Body of pancreas (tissue), 4 donors: ENCODE measurements around the gene ZNF205. TPM values are rescaled to one million over a fixed set of nuclear protein-coding genes. Genes with fewer than 3 reads are reported as not detected.

Experiments
- ATAC-seq: fragments of 150-250 bp; one replicate; pipeline ENCODE4 v1.9.1; 2016
- DNase-seq, 4 donors: peaks; one replicate each; pipeline ENCODE4 v3.0.0-alpha.2; 2019
- H3K27ac ChIP-seq, 4 donors: fragments of 200-600 bp; sonication (generic); 1 replicate in 3 of 4; 2 replicates in 1 of 4; pipeline versions ENCODE4 v1.5.1 to v1.6.1; 2016 to 2019; ENCODE audit warnings: mild to moderate bottlenecking in 1 of 4, mixed read lengths in 1 of 4, moderate library complexity in 1 of 4
- H3K27me3 ChIP-seq, 2 donors: fragments of 200-600 bp; sonication (generic); one replicate each; pipeline ENCODE4 v1.6.0; 2016; ENCODE audit warnings: mild to moderate bottlenecking in 1 of 2
- H3K36me3 ChIP-seq, 2 donors: fragments of 200-600 bp; sonication (generic); replicated peaks in 1 of 2; 2 replicates each; pipeline ENCODE4 v1.5.1; 2016; ENCODE audit warnings: low read depth in 2 of 2; ENCODE audit not compliant: insufficient read depth in 1 of 2
- H3K4me1 ChIP-seq: fragments of 200-600 bp; sonication (generic); one replicate; pipeline ENCODE4 v1.6.0; 2016
- H3K4me3 ChIP-seq, 2 donors: fragments of 200-600 bp; sonication (generic); 1 replicate in 1 of 2; 2 replicates in 1 of 2; pipeline ENCODE4 v1.5.1; 2016 to 2019
- H3K9me3 ChIP-seq, 3 donors: fragments of 200-600 bp; sonication (generic); 1 replicate in 2 of 3; 2 replicates in 1 of 3; pipeline ENCODE4 v1.5.1; 2016
- POLR2A ChIP-seq, 3 donors: fragments of 450-650 bp; IDR thresholded peaks; one replicate each; pipeline ENCODE4 v1.6.1; 2016; ENCODE audit warnings: antibody characterized with exemption in 3 of 3, mild to moderate bottlenecking in 2 of 3
- WGBS, 2 donors: methylation state at CpG; one replicate each; pipeline ENCODE4 v1.1.5; 2017; 5-methylcytosine and 5-hydroxymethylcytosine counted together
- intact Hi-C: fragments of 100-400 bp; cut with DNase I; formaldehyde crosslinking; loops from one replicate; pipeline ENCODE4 v1.15.1; 2023
- total RNA-seq, 2 donors: library from RNA; depleted of rRNA; stranded (reverse); fragments of >200 nt; gene quantifications; one replicate each; pipeline ENCODE4 v1.1.0, GENCODE V29; 2016
- TF ChIP-seq, protein P1 (sequence below), 7 experiments: fragments of 450-650 bp in 4 of 7; fragments of 200-600 bp in 3 of 7; sonication (generic) in 3 of 7; IDR thresholded peaks; one replicate each; pipeline ENCODE4 v1.5.1; 2016 to 2019; ENCODE audit warnings: antibody characterized with exemption in 7 of 7

The ZNF205 gene
- total RNA-seq, 2 donors from 2014 or later = 14.2 to 20.0 TPM

DNA sequence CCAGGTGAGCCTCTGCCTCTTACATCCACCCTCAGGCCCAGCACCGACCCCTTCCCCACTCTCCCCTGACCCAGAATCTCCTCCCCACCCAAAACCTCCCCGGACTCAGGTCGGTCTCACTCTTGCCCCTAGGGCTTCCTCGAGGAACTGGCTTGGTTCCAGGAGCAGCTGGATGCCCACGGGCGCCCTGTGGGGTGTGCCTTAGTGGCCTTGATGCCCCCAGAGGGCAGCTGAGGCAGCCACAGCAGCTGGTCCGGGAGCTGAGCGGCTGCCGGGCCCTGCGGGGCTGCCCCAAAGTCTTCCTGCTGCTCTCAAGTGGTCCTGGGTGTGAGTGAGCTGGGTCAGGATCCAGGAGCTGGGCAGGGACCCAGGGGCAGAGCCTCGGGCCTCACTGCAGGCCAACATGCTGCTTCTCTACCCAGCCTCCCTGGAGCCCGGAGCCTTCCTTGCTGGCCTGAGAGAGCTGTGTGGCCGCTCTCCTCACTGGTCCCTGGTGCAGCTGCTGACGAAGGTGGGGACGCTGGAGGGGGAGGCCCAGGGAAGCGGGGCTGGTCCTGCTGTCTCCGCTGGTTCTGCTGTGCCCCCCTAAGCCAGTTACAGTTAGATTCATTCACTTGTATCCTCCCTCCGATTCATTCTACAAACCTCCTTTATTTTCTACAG, 32.1 kb downstream of the ZNF205 start:
- DNase-seq = no peak
- no peak for ATAC-seq
- Histone ChIP-seq H3K9me3 (no peaks in the 10 kb centered on the region), H3K36me3 (peaks cover 0 to 14% of the 10 kb centered on the region in 2 donors), H3K4me3 (no peak overlapping the region), H3K27me3 (no peaks in the 10 kb centered on the region), H3K4me1 (peaks cover 4% of the 10 kb centered on the region), H3K27ac (no peak overlapping the region)
- intact Hi-C loops = no loop called here
- TF ChIP-seq, protein P1, sequence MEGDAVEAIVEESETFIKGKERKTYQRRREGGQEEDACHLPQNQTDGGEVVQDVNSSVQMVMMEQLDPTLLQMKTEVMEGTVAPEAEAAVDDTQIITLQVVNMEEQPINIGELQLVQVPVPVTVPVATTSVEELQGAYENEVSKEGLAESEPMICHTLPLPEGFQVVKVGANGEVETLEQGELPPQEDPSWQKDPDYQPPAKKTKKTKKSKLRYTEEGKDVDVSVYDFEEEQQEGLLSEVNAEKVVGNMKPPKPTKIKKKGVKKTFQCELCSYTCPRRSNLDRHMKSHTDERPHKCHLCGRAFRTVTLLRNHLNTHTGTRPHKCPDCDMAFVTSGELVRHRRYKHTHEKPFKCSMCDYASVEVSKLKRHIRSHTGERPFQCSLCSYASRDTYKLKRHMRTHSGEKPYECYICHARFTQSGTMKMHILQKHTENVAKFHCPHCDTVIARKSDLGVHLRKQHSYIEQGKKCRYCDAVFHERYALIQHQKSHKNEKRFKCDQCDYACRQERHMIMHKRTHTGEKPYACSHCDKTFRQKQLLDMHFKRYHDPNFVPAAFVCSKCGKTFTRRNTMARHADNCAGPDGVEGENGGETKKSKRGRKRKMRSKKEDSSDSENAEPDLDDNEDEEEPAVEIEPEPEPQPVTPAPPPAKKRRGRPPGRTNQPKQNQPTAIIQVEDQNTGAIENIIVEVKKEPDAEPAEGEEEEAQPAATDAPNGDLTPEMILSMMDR (IDR thresholded peaks at IDR 0.05) = no peak
- no peak for TF ChIP-seq POLR2A (IDR thresholded peaks at IDR 0.05)
- 64 to 69% methylated on average over 10 to 17 of the region's 18 CpGs for WGBS, 2 donors

DNA sequence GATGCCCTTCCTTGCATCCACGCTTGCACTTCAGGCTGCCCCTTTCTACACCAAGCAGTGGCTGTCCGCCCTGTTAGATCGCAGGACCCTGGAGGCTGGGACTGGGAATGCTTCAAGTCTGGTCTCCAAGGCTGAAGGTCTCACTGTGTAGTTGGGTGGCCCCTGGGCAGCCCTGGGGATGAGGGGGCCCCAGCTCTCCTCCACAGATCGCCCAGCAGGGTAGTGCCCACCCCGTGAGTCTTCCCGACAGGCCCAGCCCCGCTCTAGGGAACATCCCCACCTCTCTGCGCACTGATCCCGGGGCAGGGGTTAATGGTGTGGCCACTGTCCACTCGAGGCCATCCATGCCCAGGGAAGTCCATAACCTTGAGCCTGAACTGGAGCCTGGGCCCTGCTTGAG, 32.8 kb downstream of the ZNF205 start:
- Histone ChIP-seq H3K9me3 (no peaks in the 10 kb centered on the region), H3K36me3 (peaks cover 0 to 14% of the 10 kb centered on the region in 2 donors), H3K27ac (no peak overlapping the region), H3K27me3 (no peaks in the 10 kb centered on the region), H3K4me3 (no peak overlapping the region), H3K4me1 (peaks cover 10% of the 10 kb centered on the region)
- ATAC-seq (no peak), DNase-seq (no peak)
- intact Hi-C loops = no loop called here
- TF ChIP-seq POLR2A (IDR thresholded peaks at IDR 0.05) = no peak
- TF ChIP-seq, protein P1 (IDR thresholded peaks at IDR 0.05) = no peak
- WGBS, 2 donors = 85 to 86% methylated on average over 2 to 10 of the region's 10 CpGs

DNA sequence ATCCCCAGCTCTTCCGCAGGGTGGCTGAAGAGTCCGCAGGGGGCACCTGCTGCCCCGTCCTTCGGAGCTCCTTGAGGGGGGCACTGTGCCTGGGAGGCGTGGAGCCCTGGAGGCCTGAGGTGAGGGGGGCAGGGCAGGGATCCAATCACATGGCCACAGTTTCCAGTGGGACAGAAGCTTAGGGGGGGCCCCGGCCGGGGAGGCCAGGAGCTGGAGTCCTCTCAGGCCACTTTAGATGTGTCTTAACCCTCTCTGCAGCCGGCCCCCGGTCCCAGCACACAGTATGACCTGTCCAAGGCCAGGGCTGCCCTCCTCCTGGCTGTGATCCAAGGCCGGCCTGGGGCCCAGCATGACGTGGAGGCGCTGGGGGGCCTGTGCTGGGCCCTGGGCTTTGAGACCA, 33.3 kb downstream of the ZNF205 start:
- no peak overlapping the region for H3K4me3 ChIP-seq
- ATAC-seq (no peak), DNase-seq (no peak)
- no peak overlapping the region for H3K27ac ChIP-seq
- intact Hi-C loops = no loop called here
- peaks cover 12% of the 10 kb centered on the region for H3K4me1 ChIP-seq
- TF ChIP-seq POLR2A (IDR thresholded peaks at IDR 0.05) = no peak
- TF ChIP-seq, protein P1 (IDR thresholded peaks at IDR 0.05) = no peak
- WGBS, 2 donors = 74 to 88% methylated on average over 4 to 9 of the region's 12 CpGs
- peaks cover 0 to 14% of the 10 kb centered on the region in 2 donors for H3K36me3 ChIP-seq
- no peaks in the 10 kb centered on the region for H3K27me3 ChIP-seq
- H3K9me3 ChIP-seq = no peaks in the 10 kb centered on the region

DNA sequence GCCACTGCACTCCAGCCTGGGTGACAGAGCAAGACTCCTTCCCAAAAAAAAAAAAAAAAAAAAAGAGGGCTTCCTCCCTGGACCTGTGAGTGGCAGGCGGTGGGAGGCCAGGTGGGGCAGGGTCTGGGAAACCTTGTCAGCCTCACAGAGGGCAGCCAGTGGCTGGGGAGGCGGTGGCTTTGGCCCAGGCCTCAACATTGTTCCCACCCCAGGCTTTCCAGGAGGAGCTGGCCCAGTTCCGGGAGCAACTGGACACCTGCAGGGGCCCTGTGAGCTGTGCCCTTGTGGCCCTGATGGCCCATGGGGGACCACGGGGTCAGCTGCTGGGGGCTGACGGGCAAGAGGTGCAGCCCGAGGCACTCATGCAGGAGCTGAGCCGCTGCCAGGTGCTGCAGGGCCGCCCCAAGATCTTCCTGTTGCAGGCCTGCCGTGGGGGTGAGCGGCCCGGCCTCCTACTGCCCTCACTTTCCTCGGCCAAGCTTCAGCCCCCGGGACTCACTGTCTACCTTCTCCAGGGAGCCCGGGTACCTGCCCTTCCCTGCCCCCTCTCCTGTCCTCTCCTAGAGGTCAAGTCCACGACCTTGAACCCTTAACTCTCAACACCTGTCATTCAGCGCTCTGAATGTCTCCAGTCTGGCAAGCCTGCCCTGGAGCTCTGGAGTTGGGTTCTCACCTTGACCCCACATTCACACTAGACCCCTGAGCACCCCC, 34.8 kb downstream of the ZNF205 start:
- WGBS, 2 donors = 89 to 90% methylated on average over 8 to 14 of the region's 16 CpGs
- no peak for DNase-seq

More for the DNA sequence above, 34.8 kb downstream of the ZNF205 start:
- no peak overlapping the region for H3K27ac ChIP-seq
- peaks cover 0 to 6% of the 10 kb centered on the region in 2 donors for H3K36me3 ChIP-seq
- peaks cover 23% of the 10 kb centered on the region for H3K4me1 ChIP-seq
- no peak for ATAC-seq
- no peaks in the 10 kb centered on the region for H3K27me3 ChIP-seq
- no peak overlapping the region for H3K4me3 ChIP-seq
- intact Hi-C loops = no loop called here
- no peak for TF ChIP-seq POLR2A (IDR thresholded peaks at IDR 0.05)
- TF ChIP-seq, protein P1 (IDR thresholded peaks at IDR 0.05) = no peak
- H3K9me3 ChIP-seq = no peaks in the 10 kb centered on the region
